HL-60 (cell line): ENCODE results near the gene SCAMP5.

Source experiments
- TF ChIP-seq, protein P1 (sequence below): IDR thresholded peaks from one replicate; pipeline ENCODE4 v1.5.1; 2011; ENCODE audit warnings: low read length, control low read depth, inconsistent platforms; ENCODE audit not compliant: insufficient read depth
- TF ChIP-seq, protein P2 (sequence below): IDR thresholded peaks from 2 replicates; pipeline ENCODE4 v1.6.1; 2012; ENCODE audit warnings: low read depth; ENCODE audit not compliant: insufficient replicate concordance

DNA sequence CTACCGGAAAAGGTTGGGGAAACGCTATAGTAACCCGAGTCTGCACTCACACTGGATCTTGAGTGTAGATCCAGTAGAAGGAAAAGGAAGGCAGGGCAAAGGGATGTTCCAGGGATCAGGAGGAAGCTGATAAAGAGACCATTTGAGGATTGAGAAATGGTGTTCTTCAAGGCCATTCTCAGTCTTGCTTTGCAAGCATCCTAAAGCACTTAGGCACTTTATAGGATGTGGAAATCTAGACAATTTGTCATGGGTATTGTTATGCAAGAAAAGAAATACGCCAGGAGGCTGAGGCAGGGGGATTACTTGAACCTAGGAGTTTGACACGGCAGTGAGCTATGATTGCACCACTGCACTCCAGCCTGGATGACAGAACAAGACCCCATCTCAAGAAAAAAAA lies 13.2 kb upstream of the SCAMP5 start:
- TF ChIP-seq, protein P1, sequence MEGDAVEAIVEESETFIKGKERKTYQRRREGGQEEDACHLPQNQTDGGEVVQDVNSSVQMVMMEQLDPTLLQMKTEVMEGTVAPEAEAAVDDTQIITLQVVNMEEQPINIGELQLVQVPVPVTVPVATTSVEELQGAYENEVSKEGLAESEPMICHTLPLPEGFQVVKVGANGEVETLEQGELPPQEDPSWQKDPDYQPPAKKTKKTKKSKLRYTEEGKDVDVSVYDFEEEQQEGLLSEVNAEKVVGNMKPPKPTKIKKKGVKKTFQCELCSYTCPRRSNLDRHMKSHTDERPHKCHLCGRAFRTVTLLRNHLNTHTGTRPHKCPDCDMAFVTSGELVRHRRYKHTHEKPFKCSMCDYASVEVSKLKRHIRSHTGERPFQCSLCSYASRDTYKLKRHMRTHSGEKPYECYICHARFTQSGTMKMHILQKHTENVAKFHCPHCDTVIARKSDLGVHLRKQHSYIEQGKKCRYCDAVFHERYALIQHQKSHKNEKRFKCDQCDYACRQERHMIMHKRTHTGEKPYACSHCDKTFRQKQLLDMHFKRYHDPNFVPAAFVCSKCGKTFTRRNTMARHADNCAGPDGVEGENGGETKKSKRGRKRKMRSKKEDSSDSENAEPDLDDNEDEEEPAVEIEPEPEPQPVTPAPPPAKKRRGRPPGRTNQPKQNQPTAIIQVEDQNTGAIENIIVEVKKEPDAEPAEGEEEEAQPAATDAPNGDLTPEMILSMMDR = no peak
- TF ChIP-seq, protein P2, sequence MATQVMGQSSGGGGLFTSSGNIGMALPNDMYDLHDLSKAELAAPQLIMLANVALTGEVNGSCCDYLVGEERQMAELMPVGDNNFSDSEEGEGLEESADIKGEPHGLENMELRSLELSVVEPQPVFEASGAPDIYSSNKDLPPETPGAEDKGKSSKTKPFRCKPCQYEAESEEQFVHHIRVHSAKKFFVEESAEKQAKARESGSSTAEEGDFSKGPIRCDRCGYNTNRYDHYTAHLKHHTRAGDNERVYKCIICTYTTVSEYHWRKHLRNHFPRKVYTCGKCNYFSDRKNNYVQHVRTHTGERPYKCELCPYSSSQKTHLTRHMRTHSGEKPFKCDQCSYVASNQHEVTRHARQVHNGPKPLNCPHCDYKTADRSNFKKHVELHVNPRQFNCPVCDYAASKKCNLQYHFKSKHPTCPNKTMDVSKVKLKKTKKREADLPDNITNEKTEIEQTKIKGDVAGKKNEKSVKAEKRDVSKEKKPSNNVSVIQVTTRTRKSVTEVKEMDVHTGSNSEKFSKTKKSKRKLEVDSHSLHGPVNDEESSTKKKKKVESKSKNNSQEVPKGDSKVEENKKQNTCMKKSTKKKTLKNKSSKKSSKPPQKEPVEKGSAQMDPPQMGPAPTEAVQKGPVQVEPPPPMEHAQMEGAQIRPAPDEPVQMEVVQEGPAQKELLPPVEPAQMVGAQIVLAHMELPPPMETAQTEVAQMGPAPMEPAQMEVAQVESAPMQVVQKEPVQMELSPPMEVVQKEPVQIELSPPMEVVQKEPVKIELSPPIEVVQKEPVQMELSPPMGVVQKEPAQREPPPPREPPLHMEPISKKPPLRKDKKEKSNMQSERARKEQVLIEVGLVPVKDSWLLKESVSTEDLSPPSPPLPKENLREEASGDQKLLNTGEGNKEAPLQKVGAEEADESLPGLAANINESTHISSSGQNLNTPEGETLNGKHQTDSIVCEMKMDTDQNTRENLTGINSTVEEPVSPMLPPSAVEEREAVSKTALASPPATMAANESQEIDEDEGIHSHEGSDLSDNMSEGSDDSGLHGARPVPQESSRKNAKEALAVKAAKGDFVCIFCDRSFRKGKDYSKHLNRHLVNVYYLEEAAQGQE = no peak
